AG10803 (cell line): Measurements from ENCODE around the gene PRKCE.

Experiments used
- DNase-seq: peaks from one replicate; pipeline ENCODE4 v3.0.0; 2010; ENCODE audit warnings: low read depth
- H3K4me3 ChIP-seq: 2 replicates; pipeline ENCODE4 v1.5.1; 2011; ENCODE audit warnings: mild to moderate bottlenecking, low read length, control low read depth
- CTCF ChIP-seq: conservative IDR thresholded peaks from 2 replicates; pipeline ENCODE4 v1.5.1; 2011; ENCODE audit warnings: mild to moderate bottlenecking, low read length, control low read depth, inconsistent platforms

PRKCE gene

GRCh38 chr2:45651415-45652089, at the start of gene PRKCE:
PRKCE (plus strand) TSS chr2:45651675.
- no peak for TF ChIP-seq CTCF
- peak; percentile 14 for DNase-seq
- peak within 1 kb of the TSS; percentile 91 for H3K4me3 ChIP-seq

GRCh38 chr2:45602624-45603023, 48.9 kb upstream of the PRKCE start:
- no peak for DNase-seq
- no peak overlapping the region for H3K4me3 ChIP-seq
- no peak for TF ChIP-seq CTCF

GRCh38 chr2:45605116-45605515, 46.4 kb upstream of the PRKCE start:
- no peak for TF ChIP-seq CTCF
- H3K4me3 ChIP-seq: no peak overlapping the region
- peak; percentile 47 for DNase-seq

GRCh38 chr2:45606796-45607195, 44.7 kb upstream of the PRKCE start:
- no peak overlapping the region for H3K4me3 ChIP-seq
- DNase-seq: no peak
- TF ChIP-seq CTCF: no peak

GRCh38 chr2:45607701-45608100, 43.8 kb upstream of the PRKCE start:
- H3K4me3 ChIP-seq: no peak overlapping the region
- TF ChIP-seq CTCF: peak; percentile 57
- peak; percentile 27 for DNase-seq

GRCh38 chr2:45610281-45611019, 41.0 kb upstream of the PRKCE start:
- H3K4me3 ChIP-seq: peak overlapping the region; percentile 89
- peak; percentile 56 for DNase-seq
- peak; percentile 48 for TF ChIP-seq CTCF
